Body of pancreas (tissue), 4 donors: ENCODE measurements around the gene ERAL1.

Source experiments
- CTCF ChIP-seq, 7 experiments: fragments of 450-650 bp in 4 of 7; fragments of 200-600 bp in 3 of 7; sonication (generic) in 3 of 7; IDR thresholded peaks; one replicate each; pipeline ENCODE4 v1.5.1; 2016 to 2019; ENCODE audit warnings: antibody characterized with exemption in 7 of 7
- POLR2A ChIP-seq, 3 donors: fragments of 450-650 bp; IDR thresholded peaks; one replicate each; pipeline ENCODE4 v1.6.1; 2016; ENCODE audit warnings: antibody characterized with exemption in 3 of 3, mild to moderate bottlenecking in 2 of 3

- TF ChIP-seq CTCF (IDR thresholded peaks at IDR 0.05): no peak
- TF ChIP-seq POLR2A (IDR thresholded peaks at IDR 0.05): no peak
Measured at GRCh38 chr17:28875848-28876550, 21.2 kb downstream of the ERAL1 start.
